ENCODE results near the gene MYL2. TPM values are rescaled to one million over a fixed set of nuclear protein-coding genes. Genes with fewer than 3 reads are reported as not detected.

MYL2 gene
- total RNA-seq, 3 donors from 2014 or later (not counting 1 experiment from before 2014, with no cell fraction given) = not detected

GRCh38 chr12:110940296-110940695, 19.9 kb upstream of the MYL2 start:
- TF ChIP-seq CTCF (IDR thresholded peaks at IDR 0.05) = no peak
- intact Hi-C loops (cut with micrococcal nuclease) = no loop called here
- Histone ChIP-seq H3K4me3 (ENCODE audit: low read length) (no peak overlapping the region), H3K27me3 (ENCODE audit: control insufficient read depth, insufficient read depth, low read length) (no peaks in the 10 kb centered on the region), H3K4me1 (ENCODE audit: control insufficient read depth, insufficient read depth, low read length) (peaks cover 8% of the 10 kb centered on the region), H3K36me3 (ENCODE audit: control insufficient read depth, insufficient read depth, low read length) (no peaks in the 10 kb centered on the region), H3K9me3 (ENCODE audit: control insufficient read depth, insufficient read depth, low read length) (no peaks in the 10 kb centered on the region), H3K27ac (ENCODE audit: low read length) (no peak overlapping the region)
- Mint-ChIP-seq H3K27me3 (ENCODE audit: low read depth in 2 of 2) (peaks cover 19 to 26% of the 10 kb centered on the region in 2 donors), H3K4me3 (no peak overlapping the region), H3K9me3 (no peaks in the 10 kb centered on the region), H3K27ac (no peak overlapping the region), H3K36me3 (no peaks in the 10 kb centered on the region), H3K4me1 (peaks cover 5 to 6% of the 10 kb centered on the region in 2 donors)
- no peak for ATAC-seq
- WGBS (ENCODE audit: insufficient coverage) = 90% methylated on average over 4 of the region's 4 CpGs
- no peak for DNase-seq

GRCh38 chr12:110937104-110937641, 16.8 kb upstream of the MYL2 start:
- DNase-seq (peak; percentile 46 to 77), ATAC-seq (peak; percentile 64 to 79 (median 74))
- Mint-ChIP-seq H3K4me3 (no peak overlapping the region), H3K9me3 (no peaks in the 10 kb centered on the region), H3K27me3 (ENCODE audit: low read depth in 2 of 2) (peaks cover 18 to 21% of the 10 kb centered on the region in 2 donors), H3K4me1 (peaks cover 5 to 6% of the 10 kb centered on the region in 2 donors), H3K36me3 (no peaks in the 10 kb centered on the region), H3K27ac (no peak overlapping the region)
- no peak overlapping the region for H3K4me3 ChIP-seq (ENCODE audit: low read length)
- H3K36me3 ChIP-seq (ENCODE audit: control insufficient read depth, insufficient read depth, low read length) = no peaks in the 10 kb centered on the region
- 7% methylated on average over 20 of the region's 21 CpGs for WGBS (ENCODE audit: insufficient coverage)
- peaks cover 8% of the 10 kb centered on the region for H3K4me1 ChIP-seq (ENCODE audit: control insufficient read depth, insufficient read depth, low read length)
- no peak overlapping the region for H3K27ac ChIP-seq (ENCODE audit: low read length)
- no peaks in the 10 kb centered on the region for H3K9me3 ChIP-seq (ENCODE audit: control insufficient read depth, insufficient read depth, low read length)
- no peaks in the 10 kb centered on the region for H3K27me3 ChIP-seq (ENCODE audit: control insufficient read depth, insufficient read depth, low read length)
- TF ChIP-seq CTCF (IDR thresholded peaks at IDR 0.05) = peak; percentile 99
- intact Hi-C loops (cut with micrococcal nuclease) = loop anchor here (1.0 to 5.0 kb wide), 2 partner anchors 360 to 376 kb away; no protein-coding TSS in a partner anchor

- H3K27ac Mint-ChIP-seq = no peak overlapping the region
- H3K36me3 Mint-ChIP-seq = no peaks in the 10 kb centered on the region
- no peaks in the 10 kb centered on the region for H3K27me3 ChIP-seq (ENCODE audit: control insufficient read depth, insufficient read depth, low read length)
- 37% methylated on average over 9 of the region's 13 CpGs for WGBS (ENCODE audit: insufficient coverage)
- H3K9me3 Mint-ChIP-seq = no peaks in the 10 kb centered on the region
- TF ChIP-seq CTCF (IDR thresholded peaks at IDR 0.05) = no peak
- DNase-seq = no peak
- peaks cover 15 to 21% of the 10 kb centered on the region in 2 donors for H3K27me3 Mint-ChIP-seq (ENCODE audit: low read depth in 2 of 2)
- no peak overlapping the region for H3K4me3 Mint-ChIP-seq
- no peaks in the 10 kb centered on the region for H3K36me3 ChIP-seq (ENCODE audit: control insufficient read depth, insufficient read depth, low read length)
- H3K4me1 Mint-ChIP-seq = peaks cover 5 to 6% of the 10 kb centered on the region in 2 donors
- ATAC-seq = peak in 1 of 3 donors; percentile 8
- no peaks in the 10 kb centered on the region for H3K9me3 ChIP-seq (ENCODE audit: control insufficient read depth, insufficient read depth, low read length)
- H3K4me1 ChIP-seq (ENCODE audit: control insufficient read depth, insufficient read depth, low read length) = peaks cover 8% of the 10 kb centered on the region
- H3K27ac ChIP-seq (ENCODE audit: low read length) = no peak overlapping the region
- intact Hi-C loops (cut with micrococcal nuclease) = loop anchor here (1.0 to 5.0 kb wide), 2 partner anchors 361 to 377 kb away; no protein-coding TSS in a partner anchor
- H3K4me3 ChIP-seq (ENCODE audit: low read length) = no peak overlapping the region
Measured at GRCh38 chr12:110936367-110937103, 16.2 kb upstream of the MYL2 start.
